HEK293 (cell line): ENCODE measurements around the gene MRPL48.

Experiments used
- CTCF ChIA-PET: fragments of 350-600 bp; formaldehyde crosslinking; extraction: SDS; loops from one replicate; lab custom pipeline; 2021; ENCODE audit warnings: antibody characterized with exemption; lab: Yijun Ruan, JAX
- POLR2A ChIA-PET: fragments of 300-600 bp; formaldehyde crosslinking; extraction: SDS; loops from one replicate; lab custom pipeline; 2020; ENCODE audit warnings: antibody characterized with exemption, inconsistent platforms; lab: Yijun Ruan, JAX
- H3K27ac ChIP-seq: fragments of 200-500 bp; sonication (Bioruptor generic); 2 replicates; pipeline ENCODE4 v1.5.1; 2014; ENCODE audit warnings: low read depth, low read length, control low read depth, inconsistent platforms; ENCODE audit errors: extremely low read depth
- H3K36me3 ChIP-seq, 2 experiments: fragments of 200-500 bp in 1 of 2; sonication (Bioruptor generic) in 1 of 2; 1 replicate in 1 of 2; 2 replicates in 1 of 2; pipeline ENCODE4 v1.5.1; 2014 to 2017; ENCODE audit warnings: inconsistent platforms in 2 of 2, low read length in 2 of 2; ENCODE audit not compliant: control insufficient read depth in 2 of 2, insufficient read depth in 1 of 2
- H3K4me1 ChIP-seq: fragments of 200-500 bp; sonication (Bioruptor generic); 2 replicates; pipeline ENCODE4 v1.5.1; 2014; ENCODE audit warnings: mild to moderate bottlenecking, low read length, inconsistent platforms; ENCODE audit not compliant: control insufficient read depth, insufficient read depth
- H3K4me3 ChIP-seq: 2 replicates; pipeline ENCODE4 v1.5.1; 2011; ENCODE audit warnings: low read depth, mild to moderate bottlenecking, control low read depth, low read length, moderate library complexity
- H3K9me3 ChIP-seq: fragments of 200-500 bp; sonication (Bioruptor generic); 2 replicates; pipeline ENCODE4 v1.5.1; 2014; ENCODE audit warnings: low read depth, low read length, inconsistent platforms; ENCODE audit not compliant: control insufficient read depth, insufficient read depth
- GLI2 ChIP-seq: fragments of 450-650 bp; formaldehyde crosslinking; IDR thresholded peaks from 2 replicates; pipeline ENCODE4; 2017; ENCODE audit warnings: missing biosample characterization, missing genetic modification characterization, low read depth, borderline replicate concordance
- KLF10 ChIP-seq: fragments of 450-650 bp; IDR thresholded peaks from 2 replicates; pipeline ENCODE4 v1.5.1; 2018; ENCODE audit warnings: missing biosample characterization, mild to moderate bottlenecking, missing genetic modification characterization
- REPIN1 ChIP-seq: fragments of 450-650 bp; formaldehyde crosslinking; IDR thresholded peaks from 2 replicates; pipeline ENCODE4 v1.5.1; 2017; ENCODE audit warnings: missing biosample characterization, missing genetic modification characterization, low read depth
- REST ChIP-seq: fragments of 450-650 bp; formaldehyde crosslinking; IDR thresholded peaks from 2 replicates; pipeline ENCODE4 v1.5.1; 2016; ENCODE audit warnings: missing biosample characterization, missing genetic modification characterization
- TSHZ1 ChIP-seq: fragments of 450-650 bp; formaldehyde crosslinking; IDR thresholded peaks from 2 replicates; pipeline ENCODE4 v1.5.1; 2016; ENCODE audit warnings: missing biosample characterization, missing genetic modification characterization, borderline replicate concordance
- YY2 ChIP-seq: fragments of 450-650 bp; formaldehyde crosslinking; IDR thresholded peaks from 2 replicates; pipeline ENCODE4 v1.5.1; 2016; ENCODE audit warnings: missing biosample characterization, missing genetic modification characterization
- ZEB2 ChIP-seq: fragments of 450-650 bp; formaldehyde crosslinking; IDR thresholded peaks from 2 replicates; pipeline ENCODE4 v1.5.1; 2016; ENCODE audit warnings: missing biosample characterization, missing genetic modification characterization
- ZNF121 ChIP-seq: fragments of 450-650 bp; formaldehyde crosslinking; IDR thresholded peaks from 2 replicates; pipeline ENCODE4 v1.5.1; 2016; ENCODE audit warnings: missing biosample characterization, missing genetic modification characterization
- ZNF146 ChIP-seq: fragments of 450-650 bp; formaldehyde crosslinking; IDR thresholded peaks from 2 replicates; pipeline ENCODE4 v1.5.1; 2016; ENCODE audit warnings: missing biosample characterization, missing genetic modification characterization
- ZNF214 ChIP-seq: fragments of 450-650 bp; formaldehyde crosslinking; IDR thresholded peaks from 2 replicates; pipeline ENCODE4 v1.5.1; 2017; ENCODE audit warnings: missing biosample characterization, mild to moderate bottlenecking, missing genetic modification characterization, borderline replicate concordance
- ZNF350 ChIP-seq: fragments of 450-650 bp; formaldehyde crosslinking; IDR thresholded peaks from 2 replicates; pipeline ENCODE4 v1.5.0; 2017; ENCODE audit warnings: missing biosample characterization, mild to moderate bottlenecking, missing genetic modification characterization
- ZNF391 ChIP-seq: fragments of 450-650 bp; formaldehyde crosslinking; IDR thresholded peaks from 2 replicates; pipeline ENCODE4 v1.5.1; 2016; ENCODE audit warnings: low read depth, missing biosample characterization, missing genetic modification characterization, borderline replicate concordance
- ZNF596 ChIP-seq: fragments of 450-650 bp; IDR thresholded peaks from 2 replicates; pipeline ENCODE4 v1.5.0; 2018; ENCODE audit warnings: missing biosample characterization, mild to moderate bottlenecking, missing genetic modification characterization, moderate library complexity
- ZNF776 ChIP-seq: fragments of 450-650 bp; formaldehyde crosslinking; IDR thresholded peaks from 2 replicates; pipeline ENCODE4 v1.5.0; 2017; ENCODE audit warnings: missing biosample characterization, missing genetic modification characterization, borderline replicate concordance
- ZNF777 ChIP-seq: fragments of 450-650 bp; formaldehyde crosslinking; IDR thresholded peaks from 2 replicates; pipeline ENCODE4 v1.5.1; 2017; ENCODE audit warnings: missing biosample characterization, missing genetic modification characterization, borderline replicate concordance

The MRPL48 gene

GRCh38 chr11:73748300-73748699 is 39.4 kb upstream of the MRPL48 start (continued):
- TF ChIP-seq GLI2, result no peak

- H3K9me3 ChIP-seq, result no peaks in the 10 kb centered on the region
- no peaks in the 10 kb centered on the region for H3K4me1 ChIP-seq
- TF ChIP-seq ZNF146 (tag by site-specific recombination), result peak; percentile 85
- TF ChIP-seq ZNF121 (tag by site-specific recombination), result no peak
- no peak overlapping the region for H3K27ac ChIP-seq
- ChIA-PET POLR2A (no interaction called here), CTCF (no interaction called here)
- H3K36me3 ChIP-seq, result no peaks in the 10 kb centered on the region
- H3K4me3 ChIP-seq, result no peak overlapping the region
These were observed 38.6 kb upstream of the MRPL48 start for GRCh38 chr11:73749118-73749517.

- H3K36me3 ChIP-seq, result no peaks in the 10 kb centered on the region
- POLR2A ChIA-PET, result no interaction called here
- H3K4me3 ChIP-seq, result no peak overlapping the region
- TF ChIP-seq ZEB2 (tag by site-specific recombination) (no peak), ZNF777 (tag by site-specific recombination) (no peak), ZNF391 (no peak), ZNF350 (tag by site-specific recombination) (no peak), ZNF596 (tag by site-specific recombination) (no peak), REST (tag by site-specific recombination) (no peak), KLF10 (tag by site-specific recombination) (no peak), YY2 (no peak), ZNF214 (no peak), ZNF776 (tag by site-specific recombination) (no peak), TSHZ1 (tag by site-specific recombination) (no peak), REPIN1 (tag by site-specific recombination) (no peak)
- no peaks in the 10 kb centered on the region for H3K9me3 ChIP-seq
- CTCF ChIA-PET, result no interaction called here
- no peak overlapping the region for H3K27ac ChIP-seq
- H3K4me1 ChIP-seq, result no peaks in the 10 kb centered on the region
These were observed 37.4 kb upstream of the MRPL48 start for GRCh38 chr11:73750228-73750627.
